K562 (cell line): Measurements from ENCODE around the gene NTN3. TPM values are rescaled to one million over a fixed set of nuclear protein-coding genes. Genes with fewer than 3 reads are reported as not detected.

ENCODE experiments used
- ATAC-seq: fragments of 200-7000 bp; cut with Tn5 transposase; 3 replicates; pipeline ENCODE4 v1.9.1; 2020; ENCODE audit warnings: moderate library complexity
- BruUV-seq: library from RNA; stranded (reverse); fragments of 400-500 nt; replicated peaks from 2 replicates; lab custom pipeline; 2021; lab: Mats Ljungman, UMichigan
- CTCF ChIA-PET: fragments of 300-600 bp; formaldehyde crosslinking; extraction: SDS; loops from one replicate; lab custom pipeline; 2021; ENCODE audit warnings: low intra/inter-chr PET ratio; lab: Yijun Ruan, JAX
- POLR2A ChIA-PET: fragments of 300-600, 350-650 bp; sonication (Branson Sonifier 250); formaldehyde crosslinking; extraction: SDS; loops from one replicate; lab custom pipeline; 2021; ENCODE audit warnings: antibody characterized with exemption, inconsistent platforms; lab: Yijun Ruan, JAX
- DNase-seq, 4 experiments: peaks; one replicate each; pipeline versions ENCODE4 v3.0.0 to v3.0.0-alpha.2; 2011 to 2018; ENCODE audit warnings: low spot score in 3 of 4, mixed read lengths in 3 of 4; ENCODE audit errors: extremely low read depth in 1 of 4
- FAIRE-seq: peaks from 2 replicates; lab custom pipeline; 2011; peaks lifted over from hg19 to GRCh38; lab: Jason Lieb, UNC
- H2AFZ ChIP-seq: 2 replicates; pipeline ENCODE4 v1.6.0; 2011; ENCODE audit warnings: low read depth, low read length, control low read depth, inconsistent platforms
- H3K27ac ChIP-seq: fragments of 200-600 bp; 3 replicates; pipeline ENCODE4 v1.8.0; 2011; ENCODE audit warnings: low read depth, mild to moderate bottlenecking, control low read depth, inconsistent platforms, low read length, moderate library complexity, mixed read lengths; ENCODE audit errors: extremely low read depth
- H3K27me3 ChIP-seq, 2 experiments: fragments of 300-600 bp in 1 of 2; 2 replicates in 1 of 2; 3 replicates in 1 of 2; pipeline versions ENCODE4 v1.6.0 to v1.8.0; 2011; ENCODE audit warnings: inconsistent platforms in 2 of 2, low read length in 2 of 2, mild to moderate bottlenecking in 1 of 2, mixed read lengths in 1 of 2, moderate library complexity in 1 of 2; ENCODE audit not compliant: control insufficient read depth in 2 of 2, insufficient read depth in 2 of 2
- H3K36me3 ChIP-seq: fragments of 300-600 bp; 3 replicates; pipeline ENCODE4 v1.8.0; 2011; ENCODE audit warnings: mild to moderate bottlenecking, low read length, inconsistent platforms; ENCODE audit not compliant: control insufficient read depth, insufficient read depth
- H3K4me1 ChIP-seq, 2 experiments: fragments of 200-600 bp in 1 of 2; replicated peaks in 1 of 2; 2 replicates in 1 of 2; 3 replicates in 1 of 2; pipeline versions ENCODE4 v1.5.1 to v1.8.0; 2011; ENCODE audit warnings: inconsistent platforms in 2 of 2, low read length in 2 of 2, mild to moderate bottlenecking in 1 of 2, mixed read lengths in 1 of 2, moderate library complexity in 1 of 2; ENCODE audit not compliant: control insufficient read depth in 2 of 2, insufficient read depth in 2 of 2
- H3K4me2 ChIP-seq: 2 replicates; pipeline ENCODE4 v1.6.1; 2011; ENCODE audit warnings: low read length, control low read depth, inconsistent platforms, mixed read lengths; ENCODE audit not compliant: insufficient read depth
- H3K4me3 ChIP-seq: fragments of 200-600 bp; sonication (generic), shearing (Covaris generic); 2 replicates; pipeline ENCODE4 v1.5.1; 2016; ENCODE audit warnings: control low read depth, inconsistent platforms
- H3K79me2 ChIP-seq: fragments of 200-600 bp; 3 replicates; pipeline ENCODE4 v1.8.0; 2011; ENCODE audit warnings: low read length, inconsistent platforms; ENCODE audit not compliant: control insufficient read depth, insufficient read depth
- H3K9ac ChIP-seq, 2 experiments: 2 replicates each; pipeline versions ENCODE4 v1.6.0 to v1.6.1; 2011; ENCODE audit warnings: low read depth in 2 of 2, low read length in 2 of 2, control low read depth in 1 of 2, inconsistent platforms in 1 of 2, mild to moderate bottlenecking in 1 of 2, mixed read lengths in 1 of 2; ENCODE audit not compliant: insufficient read depth in 1 of 2
- H3K9me1 ChIP-seq: one replicate; pipeline ENCODE4 v1.6.0; 2011; ENCODE audit warnings: inconsistent platforms, mild to moderate bottlenecking, low read length, moderate library complexity; ENCODE audit not compliant: control insufficient read depth, insufficient read depth
- H3K9me3 ChIP-seq: replicated peaks from 2 replicates; pipeline ENCODE4 v1.5.1; 2011; ENCODE audit warnings: low read depth, low read length, inconsistent platforms; ENCODE audit not compliant: control insufficient read depth, insufficient read depth
- H4K20me1 ChIP-seq: replicated peaks from 2 replicates; pipeline ENCODE4 v1.6.1; 2011; ENCODE audit warnings: low read length, inconsistent platforms, mixed read lengths; ENCODE audit not compliant: control insufficient read depth, insufficient read depth
- MCM3 ChIP-seq: fragments of 450-650 bp; IDR thresholded peaks from 2 replicates; pipeline ENCODE4 v1.6.1; 2016
- PCBP1 ChIP-seq: fragments of 200-400 bp; formaldehyde crosslinking; IDR thresholded peaks from 2 replicates; pipeline ENCODE4 v1.6.1; 2018; ENCODE audit warnings: mild to moderate bottlenecking, low read depth, low read length; ENCODE audit not compliant: poor library complexity, severe bottlenecking
- POLR2G ChIP-seq: fragments of 200-400 bp; formaldehyde crosslinking; IDR thresholded peaks from 2 replicates; pipeline ENCODE4 v1.6.1; 2017; ENCODE audit warnings: low read depth, mild to moderate bottlenecking, antibody characterized with exemption, low read length, moderate library complexity
- PRMT5 ChIP-seq: sonication (generic); formaldehyde crosslinking; IDR thresholded peaks from 2 replicates; pipeline ENCODE4 v1.5.0; 2020; ENCODE audit warnings: missing genetic modification reagents
- RBM22 ChIP-seq: fragments of 200-400 bp; formaldehyde crosslinking; IDR thresholded peaks from 2 replicates; pipeline ENCODE4 v1.6.1; 2018; ENCODE audit warnings: low read length, low read depth; ENCODE audit not compliant: poor library complexity, severe bottlenecking
- RNF2 ChIP-seq: sonication (generic); IDR thresholded peaks from 2 replicates; pipeline ENCODE4 v1.6.1; 2016
- SAP30 ChIP-seq: fragments of 200-600 bp; sonication (generic); IDR thresholded peaks from 2 replicates; pipeline ENCODE4 v1.6.1; 2012; ENCODE audit warnings: borderline replicate concordance, low read depth, mild to moderate bottlenecking, moderate library complexity, low read length, control low read depth, inconsistent platforms; ENCODE audit not compliant: insufficient read depth, poor library complexity, severe bottlenecking
- SMARCA4 ChIP-seq: fragments of 450-650 bp; IDR thresholded peaks from 2 replicates; pipeline ENCODE4 v1.6.1; 2016
- U2AF1 ChIP-seq: fragments of 200-400 bp; formaldehyde crosslinking; optimal IDR thresholded peaks from 2 replicates; pipeline ENCODE3; 2017; ENCODE audit warnings: mild to moderate bottlenecking, low read depth, low read length, moderate library complexity
- XRCC3 ChIP-seq: fragments of 450-650 bp; IDR thresholded peaks from 2 replicates; pipeline ENCODE4 v1.6.1; 2017; ENCODE audit warnings: mild to moderate bottlenecking, moderate library complexity
- ZNF778 ChIP-seq: fragments of 450-650 bp; formaldehyde crosslinking; IDR thresholded peaks from 2 replicates; pipeline ENCODE4 v1.4.0; 2020; ENCODE audit warnings: mild to moderate bottlenecking, moderate library complexity
- WGBS: fragments of 100-300 bp; shearing (Covaris generic); methylation state at CpG from one replicate; pipeline ENCODE4 v1.1.6; 2016; ENCODE audit warnings: low coverage, mixed read lengths; ENCODE audit not compliant: insufficient coverage; ENCODE audit errors: missing lambda C conversion rate; 5-methylcytosine and 5-hydroxymethylcytosine counted together
- in situ Hi-C: fragments of 300-500 bp; cut with MboI; formaldehyde crosslinking; loops from 4 replicates; pipeline ENCODE4 v1.15.0; 2018; ENCODE audit warnings: inconsistent platforms, mixed read lengths
- intact Hi-C: fragments of 100-400 bp; cut with micrococcal nuclease; formaldehyde crosslinking; loops from 2 replicates; pipeline ENCODE4 v1.14.2; 2022
- polyA plus RNA-seq, 8 experiments: library from polyadenylated mRNA; depleted of rRNA in 4 of 8; stranded (reverse) in 5 of 8; unstranded in 3 of 8; fragments of >200 nt; fragmentation: Nextera tagmentation in 2 of 8; fragmentation: Illumina TruSeq in 1 of 8; extraction: Ambion mirVana in 2 of 8; extraction: Trizol in 1 of 8; gene quantifications; 2 replicates each; pipeline versions ENCODE4 v1.2.1 to v1.2.3, GENCODE V29; 2011 to 2014; ENCODE audit warnings: inconsistent platforms in 1 of 8, missing spikeins in 1 of 8
- total RNA-seq, 7 experiments: library from RNA; depleted of rRNA in 6 of 7; stranded (reverse); fragments of >200 nt in 6 of 7; fragmentation: Illumina TruSeq in 2 of 7; extraction: Trizol in 2 of 7; gene quantifications; 2 replicates each; pipeline versions ENCODE4 v1.2.1 to v1.2.3, GENCODE V29; 2011 to 2021; ENCODE audit warnings: low replicate concordance in 1 of 7
- TF ChIP-seq, protein P1 (sequence below): sonication (generic); formaldehyde crosslinking; IDR thresholded peaks from 2 replicates; pipeline ENCODE4 v1.8.0; 2022; ENCODE audit warnings: mild to moderate bottlenecking, missing genetic modification reagents
- TF ChIP-seq, protein P2 (sequence below): sonication (generic); formaldehyde crosslinking; IDR thresholded peaks from 2 replicates; pipeline ENCODE4 v1.5.0; 2020; ENCODE audit warnings: missing genetic modification reagents
- TF ChIP-seq, protein P3 (sequence below): sonication (generic); formaldehyde crosslinking; IDR thresholded peaks from 2 replicates; pipeline ENCODE4 v1.8.1; 2023; ENCODE audit warnings: mild to moderate bottlenecking, missing genetic modification reagents
- TF ChIP-seq, protein P4 (sequence below): IDR thresholded peaks from 2 replicates; pipeline ENCODE4 v1.6.1; 2016; ENCODE audit warnings: missing genetic modification characterization, missing compliant biosample characterization

Gene NTN3
- total and polyA plus RNA-seq, 9 of the 15 experiments (the other 6 are each of a cell fraction or from before 2014, with no cell fraction given): not detected

DNA sequence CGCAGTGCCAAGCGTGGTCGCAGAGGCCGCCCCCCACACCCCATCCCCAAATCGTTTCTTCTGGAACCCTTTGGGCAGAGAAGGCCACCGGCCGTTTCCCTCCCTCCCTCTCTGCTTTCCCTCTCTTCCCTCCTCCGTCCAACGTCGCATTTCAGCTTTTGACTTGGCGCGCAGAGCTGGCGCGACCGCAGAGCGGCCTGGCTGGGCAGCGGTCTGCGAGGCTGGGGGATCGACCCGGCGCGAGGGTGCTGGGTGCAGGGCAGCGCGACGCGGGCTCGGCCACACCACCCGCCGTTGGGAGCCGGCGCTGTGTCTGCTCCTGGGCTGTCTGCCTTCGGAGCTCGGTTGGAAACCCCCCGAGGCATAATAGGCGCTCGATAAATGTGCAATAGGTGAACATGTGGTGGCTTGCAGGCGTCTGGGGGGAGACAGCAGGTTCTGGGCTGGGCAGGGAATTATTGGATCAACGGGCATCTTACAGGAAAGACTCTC, 2.8 kb upstream of the NTN3 start:
- FAIRE-seq: no peak
- H2AFZ ChIP-seq: no peak overlapping the region
- peak; percentile 24 for TF ChIP-seq PCBP1
- TF ChIP-seq, protein P1, sequence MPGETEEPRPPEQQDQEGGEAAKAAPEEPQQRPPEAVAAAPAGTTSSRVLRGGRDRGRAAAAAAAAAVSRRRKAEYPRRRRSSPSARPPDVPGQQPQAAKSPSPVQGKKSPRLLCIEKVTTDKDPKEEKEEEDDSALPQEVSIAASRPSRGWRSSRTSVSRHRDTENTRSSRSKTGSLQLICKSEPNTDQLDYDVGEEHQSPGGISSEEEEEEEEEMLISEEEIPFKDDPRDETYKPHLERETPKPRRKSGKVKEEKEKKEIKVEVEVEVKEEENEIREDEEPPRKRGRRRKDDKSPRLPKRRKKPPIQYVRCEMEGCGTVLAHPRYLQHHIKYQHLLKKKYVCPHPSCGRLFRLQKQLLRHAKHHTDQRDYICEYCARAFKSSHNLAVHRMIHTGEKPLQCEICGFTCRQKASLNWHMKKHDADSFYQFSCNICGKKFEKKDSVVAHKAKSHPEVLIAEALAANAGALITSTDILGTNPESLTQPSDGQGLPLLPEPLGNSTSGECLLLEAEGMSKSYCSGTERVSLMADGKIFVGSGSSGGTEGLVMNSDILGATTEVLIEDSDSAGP (CRISPR knock-in tag): no peak
- no peak for TF ChIP-seq SAP30
- TF ChIP-seq, protein P2, sequence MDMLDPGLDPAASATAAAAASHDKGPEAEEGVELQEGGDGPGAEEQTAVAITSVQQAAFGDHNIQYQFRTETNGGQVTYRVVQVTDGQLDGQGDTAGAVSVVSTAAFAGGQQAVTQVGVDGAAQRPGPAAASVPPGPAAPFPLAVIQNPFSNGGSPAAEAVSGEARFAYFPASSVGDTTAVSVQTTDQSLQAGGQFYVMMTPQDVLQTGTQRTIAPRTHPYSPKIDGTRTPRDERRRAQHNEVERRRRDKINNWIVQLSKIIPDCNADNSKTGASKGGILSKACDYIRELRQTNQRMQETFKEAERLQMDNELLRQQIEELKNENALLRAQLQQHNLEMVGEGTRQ (CRISPR knock-in tag): no peak
- TF ChIP-seq RNF2: no peak
- TF ChIP-seq RBM22: peak; percentile 44
- no peak for TF ChIP-seq MCM3
- no peak for TF ChIP-seq SMARCA4
- TF ChIP-seq, protein P3, sequence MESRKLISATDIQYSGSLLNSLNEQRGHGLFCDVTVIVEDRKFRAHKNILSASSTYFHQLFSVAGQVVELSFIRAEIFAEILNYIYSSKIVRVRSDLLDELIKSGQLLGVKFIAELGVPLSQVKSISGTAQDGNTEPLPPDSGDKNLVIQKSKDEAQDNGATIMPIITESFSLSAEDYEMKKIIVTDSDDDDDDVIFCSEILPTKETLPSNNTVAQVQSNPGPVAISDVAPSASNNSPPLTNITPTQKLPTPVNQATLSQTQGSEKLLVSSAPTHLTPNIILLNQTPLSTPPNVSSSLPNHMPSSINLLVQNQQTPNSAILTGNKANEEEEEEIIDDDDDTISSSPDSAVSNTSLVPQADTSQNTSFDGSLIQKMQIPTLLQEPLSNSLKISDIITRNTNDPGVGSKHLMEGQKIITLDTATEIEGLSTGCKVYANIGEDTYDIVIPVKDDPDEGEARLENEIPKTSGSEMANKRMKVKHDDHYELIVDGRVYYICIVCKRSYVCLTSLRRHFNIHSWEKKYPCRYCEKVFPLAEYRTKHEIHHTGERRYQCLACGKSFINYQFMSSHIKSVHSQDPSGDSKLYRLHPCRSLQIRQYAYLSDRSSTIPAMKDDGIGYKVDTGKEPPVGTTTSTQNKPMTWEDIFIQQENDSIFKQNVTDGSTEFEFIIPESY (CRISPR knock-in tag): peak; percentile 83
- no peak for TF ChIP-seq U2AF1
- no peak for TF ChIP-seq PRMT5 (CRISPR knock-in tag)
- TF ChIP-seq ZNF778: no peak
- TF ChIP-seq POLR2G: peak; percentile 64
- TF ChIP-seq XRCC3: no peak
- TF ChIP-seq, protein P4, sequence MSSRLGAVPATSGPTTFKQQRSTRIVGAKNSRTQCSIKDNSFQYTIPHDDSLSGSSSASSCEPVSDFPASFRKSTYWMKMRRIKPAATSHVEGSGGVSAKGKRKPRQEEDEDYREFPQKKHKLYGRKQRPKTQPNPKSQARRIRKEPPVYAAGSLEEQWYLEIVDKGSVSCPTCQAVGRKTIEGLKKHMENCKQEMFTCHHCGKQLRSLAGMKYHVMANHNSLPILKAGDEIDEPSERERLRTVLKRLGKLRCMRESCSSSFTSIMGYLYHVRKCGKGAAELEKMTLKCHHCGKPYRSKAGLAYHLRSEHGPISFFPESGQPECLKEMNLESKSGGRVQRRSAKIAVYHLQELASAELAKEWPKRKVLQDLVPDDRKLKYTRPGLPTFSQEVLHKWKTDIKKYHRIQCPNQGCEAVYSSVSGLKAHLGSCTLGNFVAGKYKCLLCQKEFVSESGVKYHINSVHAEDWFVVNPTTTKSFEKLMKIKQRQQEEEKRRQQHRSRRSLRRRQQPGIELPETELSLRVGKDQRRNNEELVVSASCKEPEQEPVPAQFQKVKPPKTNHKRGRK (tag): no peak

More for the DNA sequence above, 2.8 kb upstream of the NTN3 start:
- H3K4me1 ChIP-seq: peaks cover 5 to 82% of the 10 kb centered on the region in 2 experiments; a peak in 4 of 5 replicates
- ATAC-seq (no peak), DNase-seq (no peak)
- in situ Hi-C loops (no loop called here), intact Hi-C loops (loop anchor here (5.0 kb wide), 1 partner anchor 34 kb away; no protein-coding TSS in a partner anchor)
- H3K4me3 ChIP-seq: no peak overlapping the region
- H3K27ac ChIP-seq: no peak overlapping the region
- CTCF ChIA-PET: no interaction called here
- H3K9me3 ChIP-seq: no peaks in the 10 kb centered on the region
- H3K4me2 ChIP-seq: no peak overlapping the region
- H3K9ac ChIP-seq: no peak overlapping the region
- H3K27me3 ChIP-seq: no peaks in the 10 kb centered on the region
- H3K36me3 ChIP-seq: peaks cover 3% of the 10 kb centered on the region; the same call in 1 of the 3 replicates
- BruUV-seq: no TSS peak
- POLR2A ChIA-PET: interaction anchor here (0.6 to 2.3 kb wide), 6 partner anchors 8 to 429 kb away, joined by 3 to 10 read pairs (median 4); partner anchors contain the start of gene TEDC2
- no peaks in the 10 kb centered on the region for H3K9me1 ChIP-seq
- 0 out of 2 replicates have a peak, but pooled peaks cover 4% of the 10 kb centered on the region for H4K20me1 ChIP-seq
- H3K79me2 ChIP-seq: no peaks in the 10 kb centered on the region
- WGBS: 72% methylated on average over 19 of the region's 38 CpGs
